Ramos (cell line): ENCODE measurements around the gene FAM118A.
"Not testable (repeated sequence)": the region's sequence is repeated elsewhere in the genome, so short reads cannot be mapped to it uniquely, and the experiment has no call there.

Experiments
- in situ Hi-C: fragments of 300-500 bp; cut with MboI; formaldehyde crosslinking; loops from one replicate; pipeline ENCODE4 v1.14.3; 2022; ENCODE audit warnings: low sequenced_read_pairs; ENCODE audit not compliant: unreplicated experiment

Gene FAM118A

DNA sequence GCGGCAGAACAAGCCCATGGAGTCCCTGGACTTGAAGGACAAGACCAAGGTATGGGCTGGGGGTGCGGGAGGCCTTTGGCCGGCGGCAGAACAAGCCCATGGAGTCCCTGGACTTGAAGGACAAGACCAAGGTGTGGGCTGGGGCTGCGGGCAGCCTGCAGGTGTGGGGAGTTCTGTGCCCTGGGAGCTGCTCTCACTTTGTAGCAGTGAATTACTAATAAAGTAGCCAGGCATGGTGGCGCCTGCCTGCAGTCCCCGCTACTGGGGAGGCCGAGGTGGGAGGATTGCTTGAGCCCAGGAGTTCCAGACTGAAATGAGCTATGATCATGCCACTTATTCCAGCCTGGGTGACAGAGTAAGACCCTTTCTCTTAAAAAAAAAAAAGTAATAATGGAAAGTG, 18.5 kb downstream of the FAM118A start:
- in situ Hi-C loops: not testable (repeated sequence)

- in situ Hi-C loops: no loop called here
Observed at GRCh38 chr22:45328822-45329529, 19.2 kb downstream of the FAM118A start.

- in situ Hi-C loops: no loop called here
Observed at GRCh38 chr22:45329530-45329936, 19.8 kb downstream of the FAM118A start.

GRCh38 chr22:45330548-45330947, 20.8 kb downstream of the FAM118A start:
- in situ Hi-C loops: no loop called here

GRCh38 chr22:45331486-45331885, 21.8 kb downstream of the FAM118A start:
- in situ Hi-C loops: no loop called here

GRCh38 chr22:45332001-45332400, 22.3 kb downstream of the FAM118A start:
- in situ Hi-C loops: no loop called here

DNA sequence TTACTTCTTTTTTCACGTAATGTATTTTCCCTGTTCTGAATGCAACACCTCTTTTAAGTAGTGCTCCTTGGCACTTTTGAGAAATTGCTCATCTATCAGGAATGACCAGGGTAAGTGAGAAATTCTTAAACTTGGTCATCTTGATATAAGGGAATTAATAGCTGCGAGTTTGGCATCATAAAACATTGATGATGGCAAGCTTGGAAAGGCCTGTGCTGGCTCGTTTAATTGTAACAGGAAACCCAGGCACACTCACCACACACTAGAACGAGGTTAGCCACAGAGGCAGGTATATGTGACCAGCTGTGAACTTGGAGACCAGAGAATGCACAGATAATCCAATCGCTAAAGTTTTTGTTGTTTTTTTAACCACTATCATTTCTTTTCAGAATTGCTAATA, 24.3 kb downstream of the FAM118A start:
- in situ Hi-C loops: no loop called here

- in situ Hi-C loops: no loop called here
Observed at GRCh38 chr22:45334528-45334927, 24.8 kb downstream of the FAM118A start.

DNA sequence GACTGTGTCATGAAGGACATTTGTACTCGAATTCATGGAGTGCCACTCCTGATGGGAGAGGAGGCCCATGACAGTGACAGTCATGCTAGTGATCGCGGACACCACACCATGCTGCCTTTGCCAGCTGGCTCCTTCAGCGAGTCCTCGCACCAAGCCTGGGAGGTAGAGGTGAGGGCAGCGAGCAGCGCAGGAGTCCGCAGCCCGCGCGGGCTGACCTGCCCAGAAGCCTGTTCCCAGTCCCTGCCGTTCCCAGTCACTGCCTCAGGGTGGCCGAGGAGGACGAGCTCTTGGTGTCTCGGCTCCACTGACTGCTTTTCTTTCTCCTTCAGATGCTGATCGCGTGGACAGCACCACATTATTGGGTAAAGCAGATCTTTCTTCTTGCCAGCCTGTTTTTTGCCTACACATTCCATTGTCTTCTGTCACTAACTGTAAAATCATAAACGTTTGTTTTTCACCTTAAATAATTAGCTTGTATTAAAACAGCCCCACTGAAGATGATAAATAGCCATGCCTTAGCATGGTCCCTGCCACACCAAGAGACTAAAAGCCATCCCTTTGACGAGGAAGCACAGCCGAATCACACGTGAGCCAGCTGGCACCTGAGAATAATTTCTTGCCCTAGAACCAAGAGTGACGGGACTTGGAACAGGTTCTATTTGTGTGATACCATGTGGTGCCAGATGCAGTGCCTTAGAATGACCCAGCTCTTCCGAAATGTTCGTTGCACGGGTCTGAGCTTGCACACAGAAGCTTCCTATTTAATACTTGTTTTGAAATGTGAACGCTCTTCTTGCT, 25.5 kb downstream of the FAM118A start:
- in situ Hi-C loops: no loop called here

- in situ Hi-C loops: no loop called here
Observed at GRCh38 chr22:45335854-45336522, 26.3 kb downstream of the FAM118A start.

DNA sequence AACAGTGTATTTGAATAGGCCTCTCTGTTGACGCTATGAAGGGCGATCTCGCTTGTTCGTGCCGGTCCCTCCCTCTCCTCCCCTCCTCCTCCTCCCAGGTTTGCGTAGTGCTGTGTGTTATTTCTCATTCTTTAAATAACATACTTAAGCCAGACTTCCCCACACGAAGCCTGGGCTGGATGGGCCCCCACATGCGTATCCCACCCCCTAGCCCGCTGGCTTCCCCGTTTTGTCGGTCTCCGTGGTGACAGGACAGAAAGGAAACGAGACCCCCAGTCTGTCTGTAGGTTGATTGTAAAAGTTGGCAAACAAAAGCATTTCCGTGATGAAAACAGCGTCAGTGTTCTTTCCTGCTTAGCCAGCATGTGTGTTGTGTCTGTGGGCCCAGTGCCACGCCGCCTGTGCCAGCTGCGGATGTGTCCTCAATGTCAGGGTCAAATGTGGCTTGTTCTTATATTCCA, 27.3 kb downstream of the FAM118A start:
- in situ Hi-C loops: no loop called here

GRCh38 chr22:45337536-45337935, 27.8 kb downstream of the FAM118A start:
- in situ Hi-C loops: no loop called here

DNA sequence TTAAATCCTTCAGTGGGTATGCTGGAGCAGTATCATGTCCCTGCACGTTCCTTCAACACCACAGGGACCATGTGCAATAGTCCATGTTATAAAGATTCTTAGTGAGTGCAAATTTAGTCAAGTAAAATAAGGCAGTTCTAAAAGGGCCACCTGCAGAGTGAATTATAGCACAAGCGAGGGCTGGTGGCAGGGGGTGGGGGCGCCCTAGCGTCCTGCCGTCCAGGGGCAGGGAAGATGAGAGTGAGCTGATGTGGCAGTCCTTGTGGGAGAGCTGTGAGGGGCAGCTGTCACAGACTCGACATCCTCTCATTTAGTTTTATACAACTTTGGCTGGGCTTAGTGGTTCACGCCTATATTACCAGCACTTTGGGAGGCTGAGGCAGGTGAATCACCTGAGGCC, 29.1 kb downstream of the FAM118A start:
- in situ Hi-C loops: no loop called here

- in situ Hi-C loops: no loop called here
Observed at GRCh38 chr22:45340323-45340722, 30.6 kb downstream of the FAM118A start.

DNA sequence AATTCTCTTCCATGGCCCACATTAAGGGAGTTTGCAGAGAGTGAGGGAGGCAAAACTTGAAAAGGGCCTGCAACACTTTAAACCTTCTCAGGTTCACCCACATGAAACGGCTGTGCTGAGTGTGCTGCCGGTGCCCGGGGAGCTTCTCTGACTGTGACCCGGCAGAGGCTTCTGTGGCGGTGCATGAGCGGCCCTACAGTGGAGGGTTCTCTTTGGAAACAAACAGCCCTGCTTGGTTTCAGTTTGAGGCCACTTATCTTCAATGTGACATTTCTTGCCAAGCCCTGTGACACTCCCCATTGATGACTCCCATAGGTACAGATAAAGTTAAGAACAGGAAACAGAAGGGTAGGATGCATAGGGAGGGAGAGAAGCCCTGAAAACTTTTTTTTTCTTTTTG, 31.8 kb downstream of the FAM118A start:
- in situ Hi-C loops: no loop called here

DNA sequence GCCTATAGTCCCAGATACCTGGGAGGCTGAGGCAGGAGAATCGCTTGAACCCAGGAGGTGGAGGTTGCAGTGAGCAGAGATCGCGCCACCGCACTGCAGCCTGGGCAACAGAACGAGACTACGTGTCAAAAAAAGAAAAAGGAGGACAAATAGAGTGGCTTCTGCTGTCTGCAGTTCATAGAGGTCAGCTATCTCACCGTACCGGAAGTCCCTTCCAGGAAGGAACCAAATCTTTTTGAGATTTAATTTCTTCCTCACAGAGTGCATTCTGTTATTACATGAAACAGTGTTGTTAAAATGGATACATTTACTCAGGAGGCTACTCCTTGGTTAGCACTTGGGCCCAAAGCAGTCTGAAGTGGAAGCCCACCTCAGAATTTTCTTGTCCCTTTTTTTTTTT, 33.4 kb downstream of the FAM118A start:
- in situ Hi-C loops: no loop called here

DNA sequence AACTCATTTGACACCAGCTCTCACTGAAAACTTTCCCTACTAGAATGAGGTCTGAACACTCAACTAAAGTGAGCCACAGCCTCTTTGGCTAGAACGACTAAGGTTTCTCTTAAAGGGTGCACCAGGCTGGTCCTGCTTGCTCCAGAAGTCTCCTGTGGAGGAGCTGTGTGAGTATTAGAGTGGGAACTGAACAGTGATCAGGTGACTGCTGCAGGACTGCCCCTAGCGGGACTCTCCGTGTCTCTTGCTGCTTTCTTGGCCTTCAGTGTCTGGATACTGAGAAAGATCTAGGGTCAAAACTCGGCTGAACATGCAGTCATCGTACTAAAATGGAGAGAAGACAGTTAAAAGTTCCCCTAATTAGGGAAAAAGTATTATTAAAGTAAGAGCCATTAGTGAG, 34.6 kb downstream of the FAM118A start:
- in situ Hi-C loops: no loop called here

DNA sequence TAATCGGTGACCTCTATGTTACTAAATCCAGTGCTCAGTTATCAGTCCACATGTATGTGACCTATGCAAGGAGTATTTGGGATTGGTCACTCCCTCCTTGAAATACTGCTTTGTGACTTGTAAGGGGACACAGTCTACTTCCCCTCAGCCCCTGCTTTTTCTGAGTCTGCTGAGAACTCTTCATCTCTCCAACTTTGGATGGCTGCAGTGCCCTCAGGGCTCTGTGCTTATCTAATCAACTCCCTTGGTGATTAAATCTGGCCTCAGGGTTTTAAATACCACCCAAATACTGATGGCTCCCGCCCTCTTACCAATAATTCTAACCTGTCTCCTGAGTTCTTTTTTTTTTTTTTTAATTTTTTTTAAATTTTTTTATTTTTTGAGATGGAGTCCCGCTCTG, 40.2 kb downstream of the FAM118A start:
- in situ Hi-C loops: no loop called here

DNA sequence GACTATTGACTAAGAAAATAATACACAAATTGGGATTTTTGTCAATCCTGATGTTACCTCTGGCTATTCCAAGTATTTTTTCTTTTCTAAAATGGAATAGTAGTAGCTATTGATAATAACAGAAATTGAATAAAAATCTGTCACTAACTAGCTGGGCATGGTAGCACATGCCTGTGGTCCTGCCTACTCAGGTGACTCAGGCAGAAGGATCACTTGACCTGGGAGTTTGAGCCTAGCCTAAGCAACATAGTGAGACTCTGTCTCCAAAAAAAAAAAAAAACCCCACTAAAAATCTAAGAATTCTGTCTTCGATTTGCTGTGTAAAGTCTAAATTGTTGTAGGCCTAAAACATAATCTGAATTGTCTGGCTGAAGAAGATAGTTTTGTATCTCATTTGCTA, 42.2 kb downstream of the FAM118A start:
- in situ Hi-C loops: no loop called here

DNA sequence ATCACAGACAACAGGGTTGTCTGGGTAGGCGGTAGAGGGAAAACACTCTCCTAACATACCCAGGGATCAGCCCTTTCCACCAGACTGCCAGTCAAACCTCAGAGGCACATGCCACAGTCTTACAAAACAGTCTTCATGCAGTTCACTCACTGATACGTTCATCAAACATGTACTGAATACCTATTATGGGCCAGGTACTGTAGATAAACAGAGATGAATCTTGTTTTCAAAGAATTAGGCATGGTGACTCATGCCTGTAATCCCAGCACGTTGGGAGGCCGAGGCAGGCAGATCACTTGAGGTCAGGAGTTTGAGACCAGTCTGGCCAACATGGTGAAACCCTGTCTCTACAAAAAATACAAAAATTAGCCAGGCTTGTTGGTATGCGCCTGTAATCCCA, 43.0 kb downstream of the FAM118A start:
- in situ Hi-C loops: not testable (repeated sequence)

- in situ Hi-C loops: no loop called here
Observed at GRCh38 chr22:45353786-45354185, 44.1 kb downstream of the FAM118A start.
